Measurements from ENCODE around the gene EDC4.

EDC4 gene

GRCh38 chr16:67878232-67878631 is 5.4 kb downstream of the EDC4 start:
- DNase-seq = no peak

GRCh38 chr16:67878846-67879245 is 6.0 kb downstream of the EDC4 start:
- no peak for DNase-seq

GRCh38 chr16:67879462-67879861 is 6.6 kb downstream of the EDC4 start:
- no peak for DNase-seq

GRCh38 chr16:67879936-67880335 is 7.1 kb downstream of the EDC4 start:
- DNase-seq = no peak

DNA sequence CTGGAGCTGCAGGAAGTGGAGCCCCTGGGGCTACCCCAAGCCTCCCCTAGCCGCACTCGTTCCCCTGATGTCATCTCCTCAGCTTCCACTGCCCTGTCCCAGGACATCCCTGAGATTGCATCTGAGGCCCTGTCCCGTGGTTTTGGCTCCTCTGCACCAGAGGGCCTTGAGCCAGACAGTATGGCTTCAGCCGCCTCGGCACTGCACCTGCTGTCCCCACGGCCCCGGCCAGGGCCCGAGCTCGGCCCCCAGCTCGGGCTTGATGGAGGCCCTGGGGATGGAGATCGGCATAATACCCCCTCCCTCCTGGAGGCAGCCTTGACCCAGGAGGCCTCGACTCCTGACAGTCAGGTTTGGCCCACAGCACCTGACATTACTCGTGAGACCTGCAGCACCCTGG is 7.7 kb downstream of the EDC4 start:
- DNase-seq = no peak

DNA sequence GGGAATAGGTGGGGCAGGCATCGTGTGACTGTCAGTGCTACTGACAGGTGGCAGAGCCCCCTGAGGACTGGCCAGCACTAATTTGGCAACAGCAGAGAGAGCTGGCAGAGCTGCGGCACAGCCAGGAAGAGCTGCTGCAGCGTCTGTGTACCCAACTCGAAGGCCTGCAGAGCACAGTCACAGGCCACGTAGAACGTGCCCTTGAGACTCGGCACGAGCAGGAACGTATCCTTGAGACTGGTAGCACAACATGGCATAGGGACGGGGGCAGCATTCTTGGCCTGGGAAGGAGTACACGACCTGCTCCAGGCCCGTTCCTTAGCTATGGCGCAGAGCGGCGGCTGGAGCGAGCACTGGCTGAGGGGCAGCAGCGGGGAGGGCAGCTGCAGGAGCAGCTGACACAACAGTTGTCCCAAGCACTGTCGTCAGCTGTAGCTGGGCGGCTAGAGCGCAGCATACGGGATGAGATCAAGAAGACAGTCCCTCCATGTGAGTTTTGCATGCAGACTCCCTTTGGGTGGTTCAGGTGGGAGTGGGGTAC is 8.8 kb downstream of the EDC4 start:
- no peak for DNase-seq

GRCh38 chr16:67882374-67883145 is 9.7 kb downstream of the EDC4 start:
- no peak for DNase-seq

- no peak for DNase-seq
Observed at GRCh38 chr16:67883146-67883871, 10.5 kb downstream of the EDC4 start.

DNA sequence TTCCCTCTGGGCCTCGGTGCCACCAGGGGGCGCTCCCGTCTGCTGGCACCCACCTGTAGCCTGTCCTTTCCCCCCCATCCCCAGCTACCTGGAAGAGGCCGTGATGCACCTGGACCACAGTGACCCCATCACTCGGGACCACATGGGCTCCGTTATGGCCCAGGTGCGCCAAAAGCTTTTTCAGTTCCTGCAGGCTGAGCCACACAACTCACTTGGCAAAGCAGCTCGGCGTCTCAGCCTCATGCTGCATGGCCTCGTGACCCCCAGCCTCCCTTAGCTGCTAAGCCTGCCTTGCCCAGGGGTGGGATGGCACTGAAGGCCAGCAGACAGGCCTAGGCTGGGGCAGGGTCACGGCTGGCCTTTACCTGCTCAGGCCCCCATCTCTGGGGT is 11.0 kb downstream of the EDC4 start:
- peak; percentile 52 to 82 (median 63) for DNase-seq

- DNase-seq = no peak
Observed at GRCh38 chr16:67884684-67885083, 11.8 kb downstream of the EDC4 start, which contains the start of gene NRN1L. Gene NRN1L, plus strand, starts transcription at chr16:67884885. Its CDS starts 19 bp downstream, at chr16:67884904.

- DNase-seq = no peak
Observed at GRCh38 chr16:67885545-67885944, 12.7 kb downstream of the EDC4 start.

- no peak for DNase-seq
Observed at GRCh38 chr16:67885976-67886375, 13.1 kb downstream of the EDC4 start.

- no peak for DNase-seq
Observed at GRCh38 chr16:67886387-67886786, 13.5 kb downstream of the EDC4 start.

DNA sequence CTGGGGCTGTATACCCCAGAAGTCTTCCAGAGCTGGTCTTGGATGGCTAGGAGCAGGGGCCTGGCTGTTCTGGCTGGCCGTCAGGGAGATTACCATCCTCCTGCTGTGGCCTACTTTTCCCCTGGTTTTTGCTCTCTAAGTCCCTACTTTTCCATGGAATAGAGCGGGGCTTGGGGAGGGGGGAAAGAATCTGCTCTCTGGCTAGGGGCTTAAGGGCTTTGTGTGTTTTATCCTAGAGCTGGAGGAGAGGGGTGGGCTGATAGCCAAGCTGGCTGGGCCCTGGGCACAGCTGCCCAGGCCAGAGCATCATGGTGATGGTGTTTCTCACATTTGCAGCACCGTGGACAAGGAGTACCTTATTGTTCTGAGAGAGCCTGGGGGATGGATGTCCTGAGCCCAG is 15.5 kb downstream of the EDC4 start:
- DNase-seq = no peak

DNA sequence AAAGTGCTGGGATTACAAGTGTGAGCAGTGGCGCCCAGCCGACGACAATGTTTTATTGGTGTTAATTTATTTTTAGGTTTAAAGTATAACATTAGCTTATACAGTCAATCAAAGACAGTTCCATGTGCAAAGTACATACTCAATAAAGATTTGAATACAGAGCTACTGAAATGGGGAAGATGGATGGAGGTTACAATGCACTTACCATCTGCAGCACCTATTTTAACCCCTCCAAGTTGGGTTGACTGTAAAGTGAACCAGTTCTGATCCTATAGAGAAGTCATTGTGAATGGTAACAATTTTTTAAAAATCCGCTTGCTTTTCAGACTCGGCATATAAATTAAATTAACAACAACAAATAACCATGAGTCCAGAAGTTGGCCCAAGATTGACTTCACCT is 19.5 kb downstream of the EDC4 start:
- no peak for DNase-seq

- peak; percentile 97 to 98 (median 98) for DNase-seq
Observed at GRCh38 chr16:67892899-67893742, 20.3 kb downstream of the EDC4 start, which contains the start of gene PSKH1. Gene PSKH1, plus strand, starts transcription at chr16:67893254. Its CDS starts 15,496 bp downstream, at chr16:67908750.

GRCh38 chr16:67893743-67894399 is 21.0 kb downstream of the EDC4 start:
- peak in 1 of 4 experiments; percentile 43 for DNase-seq

GRCh38 chr16:67897231-67897630 is 24.4 kb downstream of the EDC4 start:
- DNase-seq = no peak

GRCh38 chr16:67901734-67902133 is 28.9 kb downstream of the EDC4 start:
- DNase-seq = no peak

DNA sequence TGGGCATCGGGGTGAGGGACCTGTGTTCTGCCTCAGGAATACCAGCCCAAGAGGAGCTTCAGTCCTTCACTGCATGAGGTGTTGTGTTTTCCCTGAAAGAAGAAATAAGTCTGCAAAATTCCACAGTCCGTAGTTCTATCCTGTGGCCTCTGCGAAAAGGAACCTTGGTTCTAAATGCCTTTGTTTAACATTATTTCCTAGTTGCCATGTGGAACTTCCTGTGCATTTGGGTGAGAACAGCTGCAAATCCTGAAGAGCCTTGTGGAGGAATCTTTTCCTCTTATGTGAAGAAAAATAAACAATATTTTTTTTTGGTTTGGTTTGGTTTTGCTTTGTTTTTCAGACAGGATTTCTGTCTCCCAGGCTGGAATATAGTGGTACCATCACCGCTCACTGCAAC is 30.0 kb downstream of the EDC4 start:
- DNase-seq = no peak

- DNase-seq = no peak
Observed at GRCh38 chr16:67907397-67908180, 34.7 kb downstream of the EDC4 start.

Data from suppressor macrophage (primary cell).